OCI-LY7 (cell line): Measurements from ENCODE around the gene SLC38A4. TPM values are rescaled to one million over a fixed set of nuclear protein-coding genes. Genes with fewer than 3 reads are reported as not detected.

Experiments
- BruUV-seq: library from RNA; stranded (reverse); fragments of 400-500 nt; replicated peaks from 2 replicates; lab custom pipeline; 2021; lab: Mats Ljungman, UMichigan
- CTCF ChIA-PET: fragments of 300-600 bp; sonication (Branson Sonifier 250); formaldehyde crosslinking; loops from one replicate; lab custom pipeline; 2022; ENCODE audit warnings: antibody characterized with exemption; ENCODE audit not compliant: unreplicated experiment; lab: Charles Lee
- POLR2A ChIA-PET: fragments of 300-600 bp; sonication (Branson Sonifier 250); formaldehyde crosslinking; loops from one replicate; lab custom pipeline; 2022; ENCODE audit warnings: antibody characterized with exemption; lab: Charles Lee
- DNase-seq: peaks from one replicate; pipeline ENCODE4 v3.0.0-alpha.2; 2015; ENCODE audit warnings: low spot score
- H2AFZ ChIP-seq: fragments of 200-600 bp; sonication (generic), shearing (Covaris generic); 2 replicates; pipeline ENCODE4 v1.6.1; 2014; ENCODE audit warnings: mild to moderate bottlenecking, antibody characterized with exemption, low read length, moderate library complexity
- H3K27ac ChIP-seq: fragments of 200-600 bp; sonication (generic); 2 replicates; pipeline ENCODE4 v1.5.1; 2014; ENCODE audit warnings: mixed run types, low read depth, mild to moderate bottlenecking, moderate library complexity, low read length, inconsistent platforms; ENCODE audit not compliant: poor library complexity, severe bottlenecking
- H3K36me3 ChIP-seq: fragments of 200-600 bp; sonication (generic); 2 replicates; pipeline ENCODE4 v1.6.1; 2014; ENCODE audit warnings: mild to moderate bottlenecking, antibody characterized with exemption, low read length, moderate library complexity, mixed read lengths; ENCODE audit not compliant: insufficient read depth
- H3K4me1 ChIP-seq: fragments of 200-600 bp; sonication (generic); 2 replicates; pipeline ENCODE4 v1.5.1; 2014; ENCODE audit warnings: mild to moderate bottlenecking, low read length; ENCODE audit not compliant: insufficient read depth, poor library complexity, severe bottlenecking
- H3K4me2 ChIP-seq: fragments of 200-600 bp; sonication (generic); 2 replicates; pipeline ENCODE4 v1.6.1; 2014; ENCODE audit warnings: mild to moderate bottlenecking, low read length
- H3K4me3 ChIP-seq: fragments of 200-600 bp; sonication (generic); 2 replicates; pipeline ENCODE4 v1.5.1; 2014; ENCODE audit warnings: mild to moderate bottlenecking, low read depth, low read length; ENCODE audit not compliant: poor library complexity, severe bottlenecking
- H3K79me2 ChIP-seq: fragments of 200-600 bp; sonication (generic); 2 replicates; pipeline ENCODE4 v1.6.1; 2016; ENCODE audit warnings: low read depth, mild to moderate bottlenecking, low read length, moderate library complexity, mixed read lengths; ENCODE audit not compliant: insufficient read depth
- H3K9me2 ChIP-seq: fragments of 200-600 bp; sonication (generic); 2 replicates; pipeline ENCODE4 v1.6.1; 2016; ENCODE audit warnings: mild to moderate bottlenecking, low read length, mixed read lengths; ENCODE audit not compliant: insufficient read depth
- H3K9me3 ChIP-seq: fragments of 200-600 bp; sonication (generic); 2 replicates; pipeline ENCODE4 v1.6.1; 2014; ENCODE audit warnings: mild to moderate bottlenecking, mixed run types, low read length, mixed read lengths
- H4K20me1 ChIP-seq: fragments of 200-600 bp; sonication (generic); 2 replicates; pipeline ENCODE4 v1.6.1; 2014; ENCODE audit warnings: mild to moderate bottlenecking, antibody characterized with exemption, low read length, moderate library complexity, mixed read lengths; ENCODE audit not compliant: insufficient read depth
- EZH2phosphoT487 ChIP-seq: fragments of 200-600 bp; sonication (generic); IDR thresholded peaks from 2 replicates; pipeline ENCODE4 v1.6.1; 2018; ENCODE audit warnings: low read depth, borderline replicate concordance, mild to moderate bottlenecking, mixed run types, antibody characterized with exemption, low read length, moderate library complexity, mixed read lengths
- intact Hi-C: fragments of 100-400 bp; cut with micrococcal nuclease; formaldehyde crosslinking; loops from one replicate; pipeline ENCODE4 v1.10.0; 2022; ENCODE audit not compliant: unreplicated experiment
- total RNA-seq, 2 experiments: library from RNA; depleted of rRNA in 1 of 2; stranded (reverse); fragments of >200 nt in 1 of 2; shearing (Covaris generic) in 1 of 2; gene quantifications; 2 replicates each; pipeline ENCODE4 v1.2.3, GENCODE V29; 2014 to 2022
- TF ChIP-seq, protein P1 (sequence below): fragments of 200-600 bp; sonication (generic); conservative IDR thresholded peaks from 2 replicates; pipeline ENCODE4 v1.5.1; 2014; ENCODE audit warnings: mild to moderate bottlenecking, antibody characterized with exemption, low read length, moderate library complexity, mixed read lengths

SLC38A4 gene
- total RNA-seq, 2 experiments from 2014 or later = not detected

- intact Hi-C loops = no loop called here
- CTCF ChIA-PET = no interaction called here
- BruUV-seq = no TSS peak
Measured at GRCh38 chr12:46754550-46754949, 71.2 kb downstream of the SLC38A4 start.

GRCh38 chr12:46752396-46752795, 73.4 kb downstream of the SLC38A4 start:
- no peak overlapping the region for H3K4me2 ChIP-seq
- H3K4me1 ChIP-seq = no peaks in the 10 kb centered on the region
- no peaks in the 10 kb centered on the region for H3K9me2 ChIP-seq
- H3K4me3 ChIP-seq = no peak overlapping the region
- TF ChIP-seq, protein P1, sequence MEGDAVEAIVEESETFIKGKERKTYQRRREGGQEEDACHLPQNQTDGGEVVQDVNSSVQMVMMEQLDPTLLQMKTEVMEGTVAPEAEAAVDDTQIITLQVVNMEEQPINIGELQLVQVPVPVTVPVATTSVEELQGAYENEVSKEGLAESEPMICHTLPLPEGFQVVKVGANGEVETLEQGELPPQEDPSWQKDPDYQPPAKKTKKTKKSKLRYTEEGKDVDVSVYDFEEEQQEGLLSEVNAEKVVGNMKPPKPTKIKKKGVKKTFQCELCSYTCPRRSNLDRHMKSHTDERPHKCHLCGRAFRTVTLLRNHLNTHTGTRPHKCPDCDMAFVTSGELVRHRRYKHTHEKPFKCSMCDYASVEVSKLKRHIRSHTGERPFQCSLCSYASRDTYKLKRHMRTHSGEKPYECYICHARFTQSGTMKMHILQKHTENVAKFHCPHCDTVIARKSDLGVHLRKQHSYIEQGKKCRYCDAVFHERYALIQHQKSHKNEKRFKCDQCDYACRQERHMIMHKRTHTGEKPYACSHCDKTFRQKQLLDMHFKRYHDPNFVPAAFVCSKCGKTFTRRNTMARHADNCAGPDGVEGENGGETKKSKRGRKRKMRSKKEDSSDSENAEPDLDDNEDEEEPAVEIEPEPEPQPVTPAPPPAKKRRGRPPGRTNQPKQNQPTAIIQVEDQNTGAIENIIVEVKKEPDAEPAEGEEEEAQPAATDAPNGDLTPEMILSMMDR = no peak
- TF ChIP-seq EZH2phosphoT487 = no peak
- H3K27ac ChIP-seq = no peak overlapping the region
- DNase-seq = no peak
- H3K79me2 ChIP-seq = no peaks in the 10 kb centered on the region
- H4K20me1 ChIP-seq = no peaks in the 10 kb centered on the region
- CTCF ChIA-PET = no interaction called here
- no peak overlapping the region for H2AFZ ChIP-seq
- no peaks in the 10 kb centered on the region for H3K36me3 ChIP-seq
- POLR2A ChIA-PET = no interaction called here
- 0 out of 2 replicates have a peak, but pooled peaks cover 7% of the 10 kb centered on the region for H3K9me3 ChIP-seq
- no TSS peak for BruUV-seq
- intact Hi-C loops = no loop called here

More at GRCh38 chr12:46754550-46754949, 71.2 kb downstream of the SLC38A4 start:
- Histone ChIP-seq H3K4me3 (no peak overlapping the region), H3K4me2 (no peak overlapping the region), H3K9me2 (no peaks in the 10 kb centered on the region), H3K36me3 (no peaks in the 10 kb centered on the region), H3K79me2 (no peaks in the 10 kb centered on the region), H3K27ac (no peak overlapping the region), H3K9me3 (0 out of 2 replicates have a peak, but pooled peaks cover under 1% of the 10 kb centered on the region), H3K4me1 (no peaks in the 10 kb centered on the region), H2AFZ (no peak overlapping the region), H4K20me1 (no peaks in the 10 kb centered on the region)
- POLR2A ChIA-PET = no interaction called here
- no peak for DNase-seq
- TF ChIP-seq, protein P1 = no peak

- 0 out of 2 replicates have a peak, but pooled peaks cover 7% of the 10 kb centered on the region for H3K9me3 ChIP-seq
- TF ChIP-seq, protein P1 = no peak
- no peak for TF ChIP-seq EZH2phosphoT487
- H3K36me3 ChIP-seq = no peaks in the 10 kb centered on the region
- DNase-seq = no peak
- BruUV-seq = no TSS peak
- H3K4me3 ChIP-seq = no peak overlapping the region
- POLR2A ChIA-PET = no interaction called here
- CTCF ChIA-PET = no interaction called here
- no peaks in the 10 kb centered on the region for H4K20me1 ChIP-seq
- no peak overlapping the region for H3K27ac ChIP-seq
- H3K4me1 ChIP-seq = no peaks in the 10 kb centered on the region
- H3K4me2 ChIP-seq = no peak overlapping the region
- no peaks in the 10 kb centered on the region for H3K9me2 ChIP-seq
- H3K79me2 ChIP-seq = no peaks in the 10 kb centered on the region
- intact Hi-C loops = no loop called here
- H2AFZ ChIP-seq = no peak overlapping the region
Measured at GRCh38 chr12:46751173-46751572, 74.6 kb downstream of the SLC38A4 start.
